CD14-positive monocyte (primary cell): Measurements from ENCODE around the gene SRD5A1. TPM values are rescaled to one million over a fixed set of nuclear protein-coding genes. Genes with fewer than 3 reads are reported as not detected.
A peak's percentile ranks its signal among the peaks of the same experiment; 100 is the strongest.

Experiments
- DNase-seq, 3 donors: peaks; one replicate each; pipeline ENCODE4 v3.0.0-alpha.2; 2011 to 2022
- H2AFZ ChIP-seq: 2 replicates; pipeline ENCODE4 v1.6.0; 2012; ENCODE audit warnings: mild to moderate bottlenecking, low read depth, low read length, inconsistent platforms; ENCODE audit not compliant: insufficient read depth, poor library complexity, severe bottlenecking
- H3K27ac ChIP-seq, 2 donors: 1 replicate in 1 of 2; 2 replicates in 1 of 2; pipeline ENCODE4 v1.5.1; 2012 to 2013; ENCODE audit warnings: low read length in 2 of 2, control low read depth in 1 of 2, inconsistent platforms in 1 of 2, low read depth in 1 of 2, mild to moderate bottlenecking in 1 of 2
- H3K27me3 ChIP-seq, 2 donors: one replicate each; pipeline versions ENCODE4 v1.6.0 to v1.6.1; 2011 to 2013; ENCODE audit warnings: low read length in 2 of 2; ENCODE audit not compliant: control insufficient read depth in 2 of 2, insufficient read depth in 2 of 2
- H3K36me3 ChIP-seq, 2 donors: replicated peaks in 1 of 2; 1 replicate in 1 of 2; 2 replicates in 1 of 2; pipeline versions ENCODE4 v1.5.1 to v1.6.1; 2012 to 2013; ENCODE audit warnings: low read length in 2 of 2, control low read depth in 1 of 2, inconsistent platforms in 1 of 2, mild to moderate bottlenecking in 1 of 2; ENCODE audit not compliant: insufficient read depth in 2 of 2, control insufficient read depth in 1 of 2
- H3K4me1 ChIP-seq, 2 donors: 1 replicate in 1 of 2; 2 replicates in 1 of 2; pipeline versions ENCODE4 v1.5.1 to v1.6.1; 2012 to 2013; ENCODE audit warnings: low read length in 2 of 2, control low read depth in 1 of 2, inconsistent platforms in 1 of 2, mild to moderate bottlenecking in 1 of 2, moderate library complexity in 1 of 2; ENCODE audit not compliant: insufficient read depth in 2 of 2, control insufficient read depth in 1 of 2
- H3K4me2 ChIP-seq: replicated peaks from 2 replicates; pipeline ENCODE3; 2012; ENCODE audit warnings: low read length, moderate library complexity, mild to moderate bottlenecking; ENCODE audit not compliant: poor library complexity, severe bottlenecking; ENCODE audit errors: extremely low read depth
- H3K4me3 ChIP-seq, 3 experiments: fragments of 200-600 bp in 1 of 3; sonication (generic) in 1 of 3; replicated peaks in 1 of 3; 1 replicate in 2 of 3; 2 replicates in 1 of 3; pipeline ENCODE4 v1.5.1; 2011 to 2013; ENCODE audit warnings: low read length in 3 of 3, mild to moderate bottlenecking in 3 of 3, control low read depth in 2 of 3, low read depth in 2 of 3, inconsistent platforms in 1 of 3, moderate library complexity in 1 of 3
- H3K79me2 ChIP-seq: 2 replicates; pipeline ENCODE4 v1.6.0; 2012; ENCODE audit warnings: mild to moderate bottlenecking, control low read depth, inconsistent platforms, low read length, moderate library complexity; ENCODE audit not compliant: insufficient read depth
- H3K9ac ChIP-seq: 2 replicates; pipeline ENCODE4 v1.6.0; 2017; ENCODE audit warnings: low read length, mild to moderate bottlenecking; ENCODE audit not compliant: insufficient read depth, poor library complexity, severe bottlenecking
- H3K9me3 ChIP-seq, 2 donors: replicated peaks in 1 of 2; 1 replicate in 1 of 2; 2 replicates in 1 of 2; pipeline versions ENCODE4 v1.5.1 to v1.6.1; 2012 to 2013; ENCODE audit warnings: low read length in 2 of 2, control low read depth in 1 of 2; ENCODE audit not compliant: control insufficient read depth in 1 of 2, insufficient read depth in 1 of 2
- H4K20me1 ChIP-seq: 2 replicates; pipeline ENCODE4 v1.6.0; 2012; ENCODE audit warnings: mild to moderate bottlenecking, low read length, control low read depth, moderate library complexity; ENCODE audit not compliant: insufficient read depth
- H3K27ac Mint-ChIP-seq, 7 donors: one replicate each; pipeline ENCODE4 v1.8.0; 2020; ENCODE audit warnings: mild to moderate bottlenecking in 7 of 7, mixed read lengths in 7 of 7, moderate library complexity in 6 of 7, inconsistent platforms in 2 of 7
- H3K27me3 Mint-ChIP-seq, 3 donors: one replicate each; pipeline ENCODE4 v1.8.0; 2021 to 2022; ENCODE audit warnings: low read depth in 3 of 3, mild to moderate bottlenecking in 3 of 3, mixed read lengths in 3 of 3, moderate library complexity in 3 of 3, inconsistent platforms in 1 of 3
- H3K36me3 Mint-ChIP-seq, 2 donors: one replicate each; pipeline ENCODE4 v1.8.0; 2020; ENCODE audit warnings: mixed read lengths in 2 of 2, inconsistent platforms in 1 of 2, mild to moderate bottlenecking in 1 of 2
- H3K4me1 Mint-ChIP-seq: one replicate; pipeline ENCODE4 v1.8.0; 2020; ENCODE audit warnings: mild to moderate bottlenecking, mixed read lengths
- H3K4me3 Mint-ChIP-seq, 2 donors: one replicate each; pipeline ENCODE4 v1.8.0; 2020; ENCODE audit warnings: mild to moderate bottlenecking in 2 of 2, mixed read lengths in 2 of 2, moderate library complexity in 1 of 2
- H3K9me3 Mint-ChIP-seq, 7 donors: one replicate each; pipeline ENCODE4 v1.8.0; 2020 to 2022; ENCODE audit warnings: mixed read lengths in 7 of 7, mild to moderate bottlenecking in 6 of 7, moderate library complexity in 6 of 7, inconsistent platforms in 2 of 7
- CTCF ChIP-seq: fragments of 200-600 bp; IDR thresholded peaks from one replicate; pipeline ENCODE4 v1.8.0; 2022; ENCODE audit warnings: antibody characterized with exemption, mild to moderate bottlenecking
- WGBS: methylation state at CpG from one replicate; pipeline ENCODE4 v1.1.5; 2013; ENCODE audit warnings: missing lambda C conversion rate; ENCODE audit not compliant: insufficient coverage; 5-methylcytosine and 5-hydroxymethylcytosine counted together
- intact Hi-C, 2 donors: fragments of 100-400 bp; cut with micrococcal nuclease; formaldehyde crosslinking; loops; one replicate each; pipeline versions ENCODE4 v1.15.0 to v1.15.1; 2023
- polyA plus RNA-seq, 3 donors: library from polyadenylated mRNA; depleted of rRNA in 1 of 3; unstranded in 2 of 3; stranded (reverse) in 1 of 3; fragments of 300-500 nt in 2 of 3; fragments of >200 nt in 1 of 3; fragmentation: Illumina TruSeq in 2 of 3; gene quantifications; 1 replicate in 2 of 3; 2 replicates in 1 of 3; pipeline ENCODE4 v1.2.3, GENCODE V29; 2012 to 2021

Gene SRD5A1
- polyA plus RNA-seq, 3 donors = 21.2 to 34.7 (median 26.0) TPM

GRCh38 chr5:6637022-6637421 is 3.8 kb downstream of the SRD5A1 start:
- no peaks in the 10 kb centered on the region for H3K27me3 ChIP-seq
- H3K4me3 ChIP-seq = no peak overlapping the region
- Mint-ChIP-seq H3K27me3 (peaks cover 3 to 8% (median 3%) of the 10 kb centered on the region in 3 donors), H3K9me3 (no peaks in the 10 kb centered on the region), H3K27ac (peak overlapping the region in 2 of 7 donors; percentile 64 to 72), H3K4me1 (peaks cover 49% of the 10 kb centered on the region), H3K36me3 (peaks cover 40 to 43% of the 10 kb centered on the region in 2 donors), H3K4me3 (peak overlapping the region in 1 of 2 donors; percentile 6)
- no peak overlapping the region for H3K27ac ChIP-seq
- DNase-seq = no peak
- intact Hi-C loops = loop anchor here (10.0 kb wide), 3 partner anchors 108 to 1228 kb away; partner anchors contain the start of genes FASTKD3 (in 1 of the 2), ICE1 (in 1 of the 2) and MTRR (in 1 of the 2)
- H3K4me1 ChIP-seq = peaks cover 24 to 38% of the 10 kb centered on the region in 2 donors
- WGBS = 91% methylated on average over 10 of the region's 10 CpGs
- H3K9ac ChIP-seq = no peak overlapping the region
- peaks cover 4 to 40% of the 10 kb centered on the region in 2 donors for H3K36me3 ChIP-seq
- no peak for TF ChIP-seq CTCF
- no peak overlapping the region for H3K4me2 ChIP-seq
- H2AFZ ChIP-seq = no peak overlapping the region
- H4K20me1 ChIP-seq = peaks cover 78% of the 10 kb centered on the region
- no peaks in the 10 kb centered on the region for H3K9me3 ChIP-seq
- H3K79me2 ChIP-seq = peaks cover 87% of the 10 kb centered on the region

GRCh38 chr5:6637590-6637989 is 4.3 kb downstream of the SRD5A1 start:
- Histone ChIP-seq H3K9me3 (no peaks in the 10 kb centered on the region), H3K9ac (no peak overlapping the region), H3K36me3 (peaks cover 4 to 40% of the 10 kb centered on the region in 2 donors), H3K4me1 (peaks cover 19 to 33% of the 10 kb centered on the region in 2 donors), H3K27ac (no peak overlapping the region), H3K4me3 (no peak overlapping the region), H2AFZ (no peak overlapping the region), H3K27me3 (no peaks in the 10 kb centered on the region), H3K79me2 (peaks cover 86% of the 10 kb centered on the region), H4K20me1 (peaks cover 73% of the 10 kb centered on the region), H3K4me2 (no peak overlapping the region)
- WGBS = 99% methylated on average over 6 of the region's 6 CpGs
- Mint-ChIP-seq H3K27me3 (peaks cover 3 to 4% (median 3%) of the 10 kb centered on the region in 3 donors), H3K4me3 (no peak overlapping the region), H3K27ac (peak overlapping the region in 4 of 7 donors; percentile 31 to 89 (median 56)), H3K36me3 (peaks cover 40 to 43% of the 10 kb centered on the region in 2 donors), H3K4me1 (peaks cover 44% of the 10 kb centered on the region), H3K9me3 (no peaks in the 10 kb centered on the region)
- DNase-seq = no peak
- no peak for TF ChIP-seq CTCF
- intact Hi-C loops = loop anchor here (10.0 kb wide), 3 partner anchors 107 to 1227 kb away; partner anchors contain the start of genes FASTKD3 (in 1 of the 2), ICE1 (in 1 of the 2) and MTRR (in 1 of the 2)
